Endometrium (tissue), 2 donors: ENCODE measurements around the gene GRK3.

Experiments
- FAIRE-seq: peaks from 2 replicates; lab custom pipeline; 2012; peaks lifted over from hg19 to GRCh38; lab: Jason Lieb, UNC
- donor health status: control.
- donor health status: control.

Gene GRK3

GRCh38 chr22:25760294-25760693 lies 195.8 kb downstream of the GRK3 start:
- no peak for FAIRE-seq

- FAIRE-seq, result no peak
Measured at GRCh38 chr22:25760848-25761595, 196.5 kb downstream of the GRK3 start.

- FAIRE-seq, result no peak
Measured at GRCh38 chr22:25762147-25762546, 197.7 kb downstream of the GRK3 start.

- no peak for FAIRE-seq
Measured at GRCh38 chr22:25763239-25763777, 198.8 kb downstream of the GRK3 start.

- FAIRE-seq, result no peak
Measured at GRCh38 chr22:25764270-25765015, 200.0 kb downstream of the GRK3 start.

- FAIRE-seq, result no peak
Measured at GRCh38 chr22:25765016-25765367, 200.5 kb downstream of the GRK3 start.

GRCh38 chr22:25765801-25766200 lies 201.3 kb downstream of the GRK3 start:
- FAIRE-seq, result no peak

- no peak for FAIRE-seq
Measured at GRCh38 chr22:25766418-25766817, 201.9 kb downstream of the GRK3 start.

- no peak for FAIRE-seq
Measured at GRCh38 chr22:25770333-25770732, 205.9 kb downstream of the GRK3 start.

GRCh38 chr22:25772288-25772687 lies 207.8 kb downstream of the GRK3 start:
- no peak for FAIRE-seq

- no peak for FAIRE-seq
Measured at GRCh38 chr22:25774575-25775026, 210.1 kb downstream of the GRK3 start.

GRCh38 chr22:25775531-25775930 lies 211.1 kb downstream of the GRK3 start:
- no peak for FAIRE-seq

- FAIRE-seq, result no peak
Measured at GRCh38 chr22:25777411-25777810, 212.9 kb downstream of the GRK3 start.

- no peak for FAIRE-seq
Measured at GRCh38 chr22:25777870-25778269, 213.4 kb downstream of the GRK3 start.
